HG02678 (cell line): ENCODE results near the gene APLP2.
"Not testable (repeated sequence)": the region's sequence is repeated elsewhere in the genome, so short reads cannot be mapped to it uniquely, and the experiment has no call there.

Experiments used
- ATAC-seq: cut with Tn5 transposase; IDR thresholded peaks from one replicate; pipeline ENCODE4 v1.9.1; 2021; ENCODE audit warnings: mild to moderate bottlenecking, moderate library complexity; ENCODE audit not compliant: unreplicated experiment

The APLP2 gene

GRCh38 chr11:130089674-130090073, 20.0 kb downstream of the APLP2 start:
- no peak for ATAC-seq

- ATAC-seq: not testable (repeated sequence)
These were observed 20.8 kb downstream of the APLP2 start for GRCh38 chr11:130090517-130090916.

- ATAC-seq: not testable (repeated sequence)
These were observed 21.5 kb downstream of the APLP2 start for GRCh38 chr11:130091169-130091568.

- no peak for ATAC-seq
These were observed 23.0 kb downstream of the APLP2 start for GRCh38 chr11:130092661-130093060.

- ATAC-seq: no peak
These were observed 24.9 kb downstream of the APLP2 start for GRCh38 chr11:130094614-130095013.

GRCh38 chr11:130095326-130095725, 25.6 kb downstream of the APLP2 start:
- ATAC-seq: no peak

- no peak for ATAC-seq
These were observed 26.3 kb downstream of the APLP2 start for GRCh38 chr11:130096042-130096441.

- no peak for ATAC-seq
These were observed 27.1 kb downstream of the APLP2 start for GRCh38 chr11:130096823-130097222.

GRCh38 chr11:130097285-130097684, 27.6 kb downstream of the APLP2 start:
- no peak for ATAC-seq

- ATAC-seq: no peak
These were observed 29.7 kb downstream of the APLP2 start for GRCh38 chr11:130099356-130099755.

- no peak for ATAC-seq
These were observed 30.8 kb downstream of the APLP2 start for GRCh38 chr11:130100381-130101095.

- no peak for ATAC-seq
These were observed 32.0 kb downstream of the APLP2 start for GRCh38 chr11:130101661-130102060.

GRCh38 chr11:130102301-130103249, 32.9 kb downstream of the APLP2 start:
- no peak for ATAC-seq

- no peak for ATAC-seq
These were observed 33.7 kb downstream of the APLP2 start for GRCh38 chr11:130103296-130103814.

GRCh38 chr11:130106381-130106780, 36.7 kb downstream of the APLP2 start:
- no peak for ATAC-seq

GRCh38 chr11:130108671-130109070, 39.0 kb downstream of the APLP2 start:
- ATAC-seq: not testable (repeated sequence)

- no peak for ATAC-seq
These were observed 39.7 kb downstream of the APLP2 start for GRCh38 chr11:130109386-130109785.

GRCh38 chr11:130110339-130111108, 40.8 kb downstream of the APLP2 start:
- ATAC-seq: no peak

GRCh38 chr11:130112071-130112830, 42.6 kb downstream of the APLP2 start:
- no peak for ATAC-seq

- no peak for ATAC-seq
These were observed 44.6 kb downstream of the APLP2 start for GRCh38 chr11:130114281-130114680.
